Testis (tissue), 3 donors: ENCODE data around the gene ARID5B. TPM values are rescaled to one million over a fixed set of nuclear protein-coding genes. Genes with fewer than 3 reads are reported as not detected.

ENCODE experiments used
- DNase-seq: peaks from one replicate; pipeline ENCODE4 v3.0.0-alpha.2; 2019
- H3K27ac ChIP-seq, 2 donors: fragments of 200-600 bp; sonication (generic); one replicate each; pipeline ENCODE4 v1.5.1; 2019
- H3K27me3 ChIP-seq: fragments of 200-600 bp; sonication (generic); one replicate; pipeline ENCODE4 v1.5.1; 2019
- H3K36me3 ChIP-seq: fragments of 200-600 bp; sonication (generic); one replicate; pipeline ENCODE4 v1.5.1; 2017; ENCODE audit warnings: low read depth; ENCODE audit errors: missing control alignments
- H3K4me1 ChIP-seq: fragments of 200-600 bp; sonication (generic); one replicate; pipeline ENCODE4 v1.5.1; 2019
- H3K4me3 ChIP-seq, 2 donors: fragments of 200-600 bp; sonication (generic); one replicate each; pipeline ENCODE4 v1.5.1; 2017 to 2019
- H3K9me3 ChIP-seq: fragments of 200-600 bp; sonication (generic); one replicate; pipeline ENCODE4 v1.5.1; 2017
- CTCF ChIP-seq, 3 experiments: fragments of 450-650 bp in 2 of 3; fragments of 200-600 bp in 1 of 3; sonication (generic) in 1 of 3; IDR thresholded peaks; one replicate each; pipeline ENCODE4 v1.5.1; 2016 to 2019; ENCODE audit warnings: antibody characterized with exemption in 3 of 3, mild to moderate bottlenecking in 2 of 3, moderate library complexity in 1 of 3
- POLR2A ChIP-seq: fragments of 450-650 bp; IDR thresholded peaks from one replicate; pipeline ENCODE4 v1.6.1; 2017; ENCODE audit warnings: antibody characterized with exemption, mild to moderate bottlenecking, moderate library complexity
- WGBS, 2 donors: methylation state at CpG; one replicate each; pipeline ENCODE4 v1.1.5; 2018; 5-methylcytosine and 5-hydroxymethylcytosine counted together
- intact Hi-C: fragments of 100-400 bp; cut with DNase I; formaldehyde crosslinking; loops from one replicate; pipeline ENCODE4 v1.15.1; 2023; ENCODE audit warnings: low total_unique reads
- polyA plus RNA-seq: library from polyadenylated mRNA; stranded (reverse); fragments of 350-450 nt; fragmentation: Illumina TruSeq; extraction: RNeasy Lipid Tissue Mini Kit (QIAGEN cat#74804); gene quantifications from one replicate; pipeline ENCODE4 v1.2.3, GENCODE V29; 2014; ENCODE audit warnings: low read depth, low replicate concordance; ENCODE audit not compliant: insufficient read depth
- total RNA-seq, 2 donors: library from RNA; depleted of rRNA; stranded (reverse); fragments of >200 nt; gene quantifications; one replicate each; pipeline ENCODE4 v1.2.3, GENCODE V29; 2016

ARID5B gene
- total and polyA plus RNA-seq, 3 donors from 2014 or later = 14.3 to 73.6 (median 52.1) TPM

- Histone ChIP-seq H3K9me3 (no peaks in the 10 kb centered on the region), H3K36me3 (no peaks in the 10 kb centered on the region), H3K4me3 (no peak overlapping the region), H3K27ac (peak overlapping the region in 1 of 2 donors; percentile 31), H3K4me1 (peaks cover 25% of the 10 kb centered on the region), H3K27me3 (no peaks in the 10 kb centered on the region)
- no peak for DNase-seq
- no peak for TF ChIP-seq CTCF (IDR thresholded peaks at IDR 0.05)
- intact Hi-C loops = no loop called here
- 57 to 64% methylated on average over 12 of the region's 12 CpGs for WGBS, 2 donors
These were observed 194.0 kb downstream of the ARID5B start for GRCh38 chr10:62095181-62096122.

- Histone ChIP-seq H3K4me3 (no peak overlapping the region), H3K9me3 (no peaks in the 10 kb centered on the region), H3K4me1 (peaks cover 25% of the 10 kb centered on the region), H3K36me3 (no peaks in the 10 kb centered on the region), H3K27me3 (no peaks in the 10 kb centered on the region), H3K27ac (peak overlapping the region in 1 of 2 donors; percentile 18)
- TF ChIP-seq CTCF (IDR thresholded peaks at IDR 0.05) (no peak), POLR2A (no peak)
- intact Hi-C loops = no loop called here
- 73% methylated on average over 4 of the region's 4 CpGs for WGBS, 2 donors
- DNase-seq = no peak
These were observed 194.9 kb downstream of the ARID5B start for GRCh38 chr10:62096256-62096933.

- Histone ChIP-seq H3K9me3 (no peaks in the 10 kb centered on the region), H3K36me3 (no peaks in the 10 kb centered on the region), H3K27ac (no peak overlapping the region), H3K4me3 (no peak overlapping the region), H3K4me1 (peaks cover 25% of the 10 kb centered on the region), H3K27me3 (no peaks in the 10 kb centered on the region)
- 78 to 81% methylated on average over 14 of the region's 14 CpGs for WGBS, 2 donors
- intact Hi-C loops = no loop called here
- DNase-seq = no peak
- TF ChIP-seq POLR2A (no peak), CTCF (IDR thresholded peaks at IDR 0.05) (no peak)
These were observed 197.0 kb downstream of the ARID5B start for GRCh38 chr10:62098278-62099121.

GRCh38 chr10:62099299-62099698 lies 197.8 kb downstream of the ARID5B start:
- Histone ChIP-seq H3K27me3 (no peaks in the 10 kb centered on the region), H3K4me3 (no peak overlapping the region), H3K36me3 (no peaks in the 10 kb centered on the region), H3K27ac (no peak overlapping the region), H3K4me1 (peaks cover 18% of the 10 kb centered on the region), H3K9me3 (no peaks in the 10 kb centered on the region)
- 86 to 94% methylated on average over 3 of the region's 3 CpGs for WGBS, 2 donors
- intact Hi-C loops = no loop called here
- DNase-seq = no peak
- no peak for TF ChIP-seq CTCF (IDR thresholded peaks at IDR 0.05)
- no peak for TF ChIP-seq POLR2A
